WTC11 (cell line): ENCODE data around the gene PDE8B. TPM values are rescaled to one million over a fixed set of nuclear protein-coding genes. Genes with fewer than 3 reads are reported as not detected.

Experiments
- ATAC-seq: fragments of 200-7000 bp; cut with Tn5 transposase; 2 replicates; pipeline ENCODE4 v1.10.0; 2021; ENCODE audit warnings: mild to moderate bottlenecking, moderate library complexity
- CTCF ChIA-PET: fragments of 300-600 bp; sonication (Branson Sonifier 250); formaldehyde crosslinking; loops from one replicate; lab custom pipeline; 2021; ENCODE audit warnings: antibody characterized with exemption; lab: Charles Lee
- POLR2A ChIA-PET: fragments of 350-600 bp; sonication (Branson Sonifier 250); formaldehyde crosslinking; loops from one replicate; lab custom pipeline; 2021; ENCODE audit warnings: antibody characterized with exemption; lab: Charles Lee
- DNase-seq: peaks from one replicate; pipeline ENCODE4 v3.0.0; 2021; ENCODE audit warnings: low spot score
- H3K27ac Mint-ChIP-seq: 2 replicates; pipeline ENCODE4 v1.8.0; 2021; ENCODE audit warnings: mixed read lengths
- H3K27me3 Mint-ChIP-seq: 2 replicates; pipeline ENCODE4 v1.8.0; 2021; ENCODE audit warnings: low read depth, mild to moderate bottlenecking, moderate library complexity, mixed read lengths
- H3K36me3 Mint-ChIP-seq: 2 replicates; pipeline ENCODE4 v1.8.0; 2021; ENCODE audit warnings: mixed read lengths
- H3K4me1 Mint-ChIP-seq: 2 replicates; pipeline ENCODE4 v1.8.0; 2022; ENCODE audit warnings: mixed read lengths
- H3K4me3 Mint-ChIP-seq: 2 replicates; pipeline ENCODE4 v1.8.0; 2021; ENCODE audit warnings: mild to moderate bottlenecking, moderate library complexity, mixed read lengths
- H3K9me3 Mint-ChIP-seq: 2 replicates; pipeline ENCODE4 v1.8.0; 2021; ENCODE audit warnings: mixed read lengths
- AR ChIP-seq: fragments of 250-450 bp; sonication (Bioruptor Pico); IDR thresholded peaks from 2 replicates; pipeline ENCODE4 v1.9.0; 2021; ENCODE audit warnings: mild to moderate bottlenecking
- CREM ChIP-seq: sonication (generic); formaldehyde crosslinking; IDR thresholded peaks from 2 replicates; pipeline ENCODE4 v1.8.1; 2022; ENCODE audit warnings: mild to moderate bottlenecking, missing genetic modification reagents, moderate library complexity
- E2F5 ChIP-seq: sonication (generic); formaldehyde crosslinking; IDR thresholded peaks from 2 replicates; pipeline ENCODE4 v1.8.1; 2022; ENCODE audit warnings: mild to moderate bottlenecking, moderate library complexity, missing genetic modification reagents
- ERG ChIP-seq: fragments of 250-450 bp; sonication (Bioruptor Pico); IDR thresholded peaks from 2 replicates; pipeline ENCODE4 v1.8.0; 2021; ENCODE audit warnings: mild to moderate bottlenecking
- FOXJ3 ChIP-seq: sonication (generic); formaldehyde crosslinking; IDR thresholded peaks from 2 replicates; pipeline ENCODE4 v1.9.0; 2021; ENCODE audit warnings: missing genetic modification reagents, mild to moderate bottlenecking, borderline replicate concordance
- GABPB1 ChIP-seq: sonication (generic); formaldehyde crosslinking; IDR thresholded peaks from 2 replicates; pipeline ENCODE4 v1.8.1; 2023; ENCODE audit warnings: mild to moderate bottlenecking, missing genetic modification reagents
- GRHL2 ChIP-seq: fragments of 250-450 bp; sonication (Bioruptor Pico); IDR thresholded peaks from 2 replicates; pipeline ENCODE4 v1.8.0; 2022; ENCODE audit warnings: mild to moderate bottlenecking, moderate library complexity; ENCODE audit not compliant: insufficient replicate concordance, severe bottlenecking
- GTF2I ChIP-seq: fragments of 250-450 bp; sonication (Bioruptor Pico); conservative IDR thresholded peaks from 2 replicates; pipeline ENCODE4 v1.4.0; 2021; ENCODE audit warnings: mild to moderate bottlenecking
- NFE2L1 ChIP-seq: sonication (generic); formaldehyde crosslinking; IDR thresholded peaks from 2 replicates; pipeline ENCODE4 v1.8.1; 2023; ENCODE audit warnings: missing genetic modification reagents
- NFYB ChIP-seq: sonication (generic); formaldehyde crosslinking; conservative IDR thresholded peaks from 2 replicates; pipeline ENCODE4 v1.8.0; 2022; ENCODE audit warnings: low read depth, missing genetic modification reagents
- PRRX2 ChIP-seq: fragments of 250-450 bp; sonication (Bioruptor Pico); IDR thresholded peaks from 2 replicates; pipeline ENCODE4 v1.8.0; 2021; ENCODE audit warnings: mild to moderate bottlenecking
- SOX15 ChIP-seq: fragments of 250-450 bp; sonication (Bioruptor Pico); IDR thresholded peaks from 2 replicates; pipeline ENCODE4 v1.9.0; 2021; ENCODE audit warnings: mild to moderate bottlenecking
- SP1 ChIP-seq: sonication (generic); formaldehyde crosslinking; conservative IDR thresholded peaks from 2 replicates; pipeline ENCODE4 v1.8.1; 2022; ENCODE audit warnings: missing genetic modification reagents
- TEAD4 ChIP-seq: sonication (generic); formaldehyde crosslinking; IDR thresholded peaks from 2 replicates; pipeline ENCODE4 v1.8.0; 2022; ENCODE audit warnings: mild to moderate bottlenecking, missing genetic modification reagents
- ZNF219 ChIP-seq: sonication (generic); formaldehyde crosslinking; IDR thresholded peaks from 2 replicates; pipeline ENCODE4 v1.8.0; 2023; ENCODE audit warnings: missing genetic modification reagents, mild to moderate bottlenecking, borderline replicate concordance
- ZNF232 ChIP-seq: sonication (generic); formaldehyde crosslinking; IDR thresholded peaks from 2 replicates; pipeline ENCODE4 v1.8.0; 2022; ENCODE audit warnings: mild to moderate bottlenecking, missing genetic modification reagents
- ZNF281 ChIP-seq: sonication (generic); formaldehyde crosslinking; IDR thresholded peaks from 2 replicates; pipeline ENCODE4 v1.8.0; 2023; ENCODE audit warnings: mild to moderate bottlenecking, missing genetic modification reagents
- ZNF512 ChIP-seq: sonication (generic); formaldehyde crosslinking; IDR thresholded peaks from 2 replicates; pipeline ENCODE4 v1.8.1; 2022; ENCODE audit warnings: missing genetic modification reagents, borderline replicate concordance
- total RNA-seq: library from RNA; stranded (reverse); gene quantifications from 3 replicates; pipeline ENCODE4 v1.2.3, GENCODE V29; 2021
- TF ChIP-seq, protein P1 (sequence below): fragments of 250-450 bp; sonication (Bioruptor Pico); IDR thresholded peaks from 2 replicates; pipeline ENCODE4 v1.9.0; 2021; ENCODE audit warnings: mild to moderate bottlenecking

The PDE8B gene
- total RNA-seq, 1 experiment from 2014 or later: 0.31 TPM

DNA sequence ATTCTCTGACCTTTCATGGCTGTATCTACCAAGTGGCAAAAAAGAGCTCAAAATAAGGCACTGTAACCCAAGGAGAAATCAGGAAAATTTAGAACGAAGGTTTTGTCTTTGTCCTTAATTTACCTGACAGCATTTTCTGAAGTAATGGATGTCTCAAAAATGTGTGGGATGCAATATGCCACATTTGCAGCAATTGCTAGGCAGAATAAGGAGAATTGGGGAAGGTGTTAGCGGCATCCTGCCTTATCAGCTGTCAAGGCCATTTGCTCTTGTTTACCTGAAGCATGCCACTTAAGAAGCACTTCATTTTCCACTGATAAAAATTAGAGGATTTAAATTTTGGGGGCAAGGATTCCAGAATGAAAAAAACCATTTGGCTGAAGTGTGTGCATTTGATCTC lies 39.0 kb downstream of the PDE8B start:
- CTCF ChIA-PET: no interaction called here
- H3K36me3 Mint-ChIP-seq: no peaks in the 10 kb centered on the region
- no peaks in the 10 kb centered on the region; the same call in 1 of the 2 replicates for H3K27me3 Mint-ChIP-seq
- no peak for ATAC-seq
- DNase-seq: no peak
- TF ChIP-seq SP1 (CRISPR knock-in tag): no peak
- no peak for TF ChIP-seq SOX15 (CRISPR knock-in tag)
- no peak for TF ChIP-seq ZNF281 (CRISPR knock-in tag)
- TF ChIP-seq ERG (CRISPR knock-in tag): no peak
- TF ChIP-seq, protein P1, sequence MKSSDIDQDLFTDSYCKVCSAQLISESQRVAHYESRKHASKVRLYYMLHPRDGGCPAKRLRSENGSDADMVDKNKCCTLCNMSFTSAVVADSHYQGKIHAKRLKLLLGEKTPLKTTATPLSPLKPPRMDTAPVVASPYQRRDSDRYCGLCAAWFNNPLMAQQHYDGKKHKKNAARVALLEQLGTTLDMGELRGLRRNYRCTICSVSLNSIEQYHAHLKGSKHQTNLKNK (CRISPR knock-in tag): no peak
- no peak for TF ChIP-seq AR (CRISPR knock-in tag)
- no peak for TF ChIP-seq GTF2I (CRISPR knock-in tag)
- TF ChIP-seq ZNF232 (CRISPR knock-in tag): no peak
- TF ChIP-seq GABPB1 (CRISPR knock-in tag): no peak
- no peak for TF ChIP-seq CREM
- no peak for TF ChIP-seq NFYB
- no peak for TF ChIP-seq NFE2L1
- TF ChIP-seq E2F5: no peak
- TF ChIP-seq FOXJ3 (CRISPR knock-in tag): no peak
- TF ChIP-seq ZNF219 (CRISPR knock-in tag): no peak
- no peak for TF ChIP-seq TEAD4
- TF ChIP-seq GRHL2 (CRISPR knock-in tag): no peak
- no peak for TF ChIP-seq PRRX2
- TF ChIP-seq, all 79 proteins: peak for 0
- no peaks in the 10 kb centered on the region for H3K4me1 Mint-ChIP-seq
- H3K4me3 Mint-ChIP-seq: no peak overlapping the region
- no peaks in the 10 kb centered on the region for H3K9me3 Mint-ChIP-seq
- POLR2A ChIA-PET: no interaction called here
- H3K27ac Mint-ChIP-seq: no peak overlapping the region

DNA sequence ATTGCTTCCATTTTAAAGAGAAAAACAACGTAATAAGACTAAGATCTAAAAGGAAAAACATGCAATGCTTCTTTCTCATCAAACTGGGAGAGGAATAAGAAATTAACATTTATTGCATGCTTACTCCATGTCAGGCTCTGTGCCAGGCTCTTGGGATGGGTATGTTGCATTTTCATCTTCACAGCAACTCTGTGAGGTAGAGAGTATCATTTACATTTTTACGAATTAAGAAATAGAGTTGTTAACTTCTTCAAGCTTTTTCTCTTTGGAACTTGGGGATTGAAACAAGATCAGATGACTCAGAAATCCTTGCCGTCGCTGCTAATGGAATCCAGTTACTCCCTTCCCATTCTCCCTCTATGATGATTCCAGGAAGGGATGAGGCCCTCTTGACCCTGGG lies 39.5 kb downstream of the PDE8B start:
- POLR2A ChIA-PET: no interaction called here
- ATAC-seq (no peak), DNase-seq (no peak)
- no peaks in the 10 kb centered on the region for H3K4me1 Mint-ChIP-seq
- no peaks in the 10 kb centered on the region for H3K36me3 Mint-ChIP-seq
- H3K27me3 Mint-ChIP-seq: no peaks in the 10 kb centered on the region; the same call in 1 of the 2 replicates
- H3K4me3 Mint-ChIP-seq: no peak overlapping the region
- no peak overlapping the region for H3K27ac Mint-ChIP-seq
- CTCF ChIA-PET: no interaction called here
- TF ChIP-seq ZNF512: no peak
- TF ChIP-seq AR (CRISPR knock-in tag): no peak
- no peaks in the 10 kb centered on the region for H3K9me3 Mint-ChIP-seq
